Pulmonary artery endothelial cell (primary cell): ENCODE results near the gene PDE6A. TPM values are rescaled to one million over a fixed set of nuclear protein-coding genes. Genes with fewer than 3 reads are reported as not detected.
A peak's percentile ranks its signal among the peaks of the same experiment; 100 is the strongest.
"Not testable (repeated sequence)": the region's sequence is repeated elsewhere in the genome, so short reads cannot be mapped to it uniquely, and the experiment has no call there.

Source experiments
- DNase-seq: peaks from one replicate; pipeline ENCODE4 v3.0.0-alpha.2; 2011; ENCODE audit warnings: low read depth, low spot score
- total RNA-seq: library from RNA; depleted of rRNA; stranded (reverse); fragments of >200 nt; gene quantifications from 2 replicates; pipeline ENCODE4 v1.2.3, GENCODE V29; 2014

Gene PDE6A
- total RNA-seq, 1 donor from 2014 or later, result not detected

DNA sequence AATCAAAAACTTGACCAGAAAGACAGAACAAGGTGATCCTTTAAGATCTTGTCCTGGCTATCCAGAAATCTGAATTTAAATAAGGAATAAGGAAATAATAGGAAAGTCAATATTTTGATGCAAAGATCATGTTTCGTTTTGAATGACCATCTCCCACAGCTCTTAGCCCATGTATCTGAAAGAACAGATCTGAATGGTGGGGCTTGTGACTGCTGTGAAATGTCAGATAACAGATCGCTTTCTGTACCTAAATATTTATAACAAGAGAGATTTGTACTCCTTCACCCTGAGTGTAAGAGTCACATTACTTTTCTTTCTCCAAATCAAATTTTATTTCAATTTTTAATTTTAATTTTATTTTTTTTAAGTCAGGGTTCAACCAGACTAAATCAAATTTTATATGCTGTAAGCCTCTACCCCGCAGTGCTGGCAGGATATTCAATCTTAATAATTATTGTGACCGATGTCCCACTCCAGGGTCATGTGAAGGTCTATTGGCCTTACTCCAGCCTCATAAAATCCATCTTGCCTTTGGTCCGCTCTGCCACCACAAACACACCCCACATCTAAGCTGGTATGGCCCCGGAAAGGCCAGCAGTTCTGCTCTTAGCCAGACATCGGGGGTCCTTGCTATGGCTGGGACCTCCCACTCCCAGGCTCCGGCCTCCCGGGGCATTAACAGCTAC, 9.0 kb upstream of the PDE6A start:
- no peak for DNase-seq

- DNase-seq, result no peak
Observed at GRCh38 chr5:149951138-149951749, 6.7 kb upstream of the PDE6A start.

DNA sequence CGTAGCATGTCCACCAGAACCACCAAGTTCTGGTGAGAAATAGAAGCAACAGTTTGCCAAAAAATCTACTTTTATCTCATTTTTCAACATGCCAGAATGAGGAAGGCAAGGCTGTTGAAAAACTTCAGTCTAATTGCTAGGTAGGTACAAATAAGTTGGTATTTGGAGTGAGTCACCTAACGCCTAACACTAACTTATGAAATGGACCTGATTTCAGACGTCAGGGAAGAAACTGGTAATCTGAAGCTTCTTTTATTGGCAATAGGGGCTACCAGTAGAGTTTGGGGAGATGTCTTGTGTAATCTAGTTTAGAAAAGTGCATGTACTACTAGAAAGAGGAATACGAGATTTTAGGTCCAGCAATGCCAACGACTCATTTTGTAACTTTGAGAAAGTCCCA, 4.4 kb upstream of the PDE6A start:
- no peak for DNase-seq

GRCh38 chr5:149946118-149946517, 1.5 kb upstream of the PDE6A start:
- DNase-seq, result no peak

DNA sequence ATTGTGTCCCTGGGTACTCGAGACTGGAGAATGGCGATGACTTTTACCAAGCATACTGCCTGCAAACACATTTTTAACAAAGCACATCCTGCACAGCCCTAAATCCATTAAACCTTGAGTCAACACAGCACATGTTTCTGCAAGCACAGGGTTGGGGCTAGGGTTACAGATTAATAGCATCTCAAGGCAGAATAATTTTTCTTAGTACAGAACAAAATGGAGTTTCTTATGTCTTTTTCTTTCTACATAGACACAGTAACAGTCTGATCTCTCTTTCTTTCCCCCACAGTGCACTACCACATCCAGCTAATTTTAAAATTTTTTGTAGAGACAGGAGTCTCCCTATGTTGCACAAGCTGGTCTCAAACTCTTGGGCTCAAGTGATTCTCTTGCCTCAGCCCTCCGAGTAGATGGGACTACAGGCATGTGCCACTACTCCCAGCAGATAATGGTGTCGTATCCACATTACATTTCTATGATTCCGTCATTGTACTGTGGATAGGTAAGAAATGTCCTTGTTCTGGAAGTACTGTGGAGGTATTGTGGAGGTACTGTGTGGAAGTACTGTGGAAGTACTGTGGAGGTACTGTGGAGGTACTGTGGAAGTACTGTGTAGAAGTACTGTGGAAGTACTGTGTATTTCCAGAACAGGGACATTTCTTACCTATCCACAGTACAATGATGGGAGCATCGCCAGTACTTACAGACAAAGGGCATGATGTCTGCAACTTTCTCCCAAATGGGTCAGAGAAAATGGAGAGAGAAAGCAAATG, 1.2 kb downstream of the PDE6A start:
- not testable (repeated sequence) for DNase-seq

DNA sequence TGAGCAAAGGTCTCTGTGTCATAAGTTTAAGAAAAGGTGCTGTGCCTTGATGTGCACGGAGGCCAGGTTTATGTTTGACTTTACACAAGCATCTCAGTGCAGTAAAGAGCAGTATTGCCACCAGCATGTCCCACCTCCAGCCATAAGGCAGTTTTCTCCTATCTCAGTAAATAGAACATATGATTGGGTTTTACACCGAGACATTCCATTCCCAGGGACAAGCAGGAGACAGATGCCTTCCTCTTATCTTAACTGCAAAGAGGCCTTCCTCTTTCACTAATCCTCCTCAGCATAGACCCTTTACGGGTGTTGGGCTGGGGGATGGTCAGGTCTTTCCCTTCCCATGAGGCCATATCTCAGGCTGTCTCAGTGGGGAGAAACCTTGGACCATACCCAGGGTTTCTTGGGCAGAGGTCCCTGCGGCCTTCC, 1.8 kb downstream of the PDE6A start:
- not testable (repeated sequence) for DNase-seq

- DNase-seq, result no peak
Observed at GRCh38 chr5:149942199-149942598, 2.4 kb downstream of the PDE6A start.

DNA sequence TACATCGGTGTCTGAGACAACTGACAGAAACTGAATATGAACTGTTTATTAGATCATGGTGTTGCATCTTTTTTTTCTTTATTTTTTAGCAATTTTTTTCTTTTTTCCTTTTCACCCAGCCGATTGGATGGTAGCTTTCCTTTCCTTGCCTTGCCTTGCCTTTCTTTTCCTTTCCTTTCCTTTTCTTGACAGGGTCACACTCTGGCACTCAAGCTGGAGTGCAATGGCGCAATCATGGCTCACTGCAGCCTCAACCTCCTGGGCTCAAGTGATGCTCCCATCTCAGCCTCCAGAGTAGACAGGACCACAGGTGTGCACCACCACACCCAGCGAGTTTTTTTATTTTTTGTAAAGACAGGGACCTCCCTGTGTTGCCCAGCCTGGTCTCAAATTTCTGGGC, 2.8 kb downstream of the PDE6A start:
- DNase-seq, result no peak

GRCh38 chr5:149940941-149941644, 3.5 kb downstream of the PDE6A start:
- no peak for DNase-seq

DNA sequence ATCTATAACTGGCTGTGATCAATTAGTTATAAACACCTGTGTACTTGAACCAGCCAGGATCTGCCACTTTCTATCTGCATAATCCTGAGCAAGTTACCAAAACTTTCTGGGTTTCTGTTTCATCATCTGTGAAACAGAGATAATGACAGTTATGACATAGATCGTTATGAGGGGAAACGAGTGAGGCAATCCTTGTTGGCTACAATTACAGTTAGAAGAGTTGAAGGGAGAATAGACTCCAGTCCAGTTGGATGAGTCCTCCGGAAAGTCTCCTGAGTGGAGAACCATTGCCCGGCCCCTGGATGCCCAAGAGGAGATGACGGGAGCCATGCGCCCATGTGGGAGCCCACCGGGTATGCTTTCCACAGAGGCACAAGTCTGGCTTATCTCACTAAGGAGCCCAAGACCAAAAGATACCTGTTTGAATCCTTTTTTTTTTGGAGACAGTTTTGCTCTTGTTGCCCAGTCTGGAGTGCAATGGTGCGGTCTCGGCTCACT, 4.5 kb downstream of the PDE6A start:
- DNase-seq, result no peak

DNA sequence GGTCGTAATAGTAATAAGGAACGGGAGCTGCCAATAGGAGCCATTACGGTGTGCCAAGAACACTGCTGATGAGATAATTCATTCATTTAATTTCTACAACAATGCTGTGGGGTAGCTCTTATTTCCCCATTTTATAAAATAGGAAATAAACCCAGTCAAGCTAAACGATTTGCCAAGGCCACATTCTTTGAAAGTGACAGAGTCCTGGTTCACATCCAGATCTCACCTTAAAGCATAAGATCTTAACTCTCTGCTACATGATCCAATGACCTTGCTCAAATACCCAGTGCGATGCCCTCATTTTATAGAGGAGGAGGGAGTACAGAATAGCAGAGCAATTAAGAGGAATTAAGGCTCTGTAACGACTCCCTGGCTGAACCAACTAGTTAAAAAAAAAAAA, 5.0 kb downstream of the PDE6A start:
- no peak for DNase-seq

DNA sequence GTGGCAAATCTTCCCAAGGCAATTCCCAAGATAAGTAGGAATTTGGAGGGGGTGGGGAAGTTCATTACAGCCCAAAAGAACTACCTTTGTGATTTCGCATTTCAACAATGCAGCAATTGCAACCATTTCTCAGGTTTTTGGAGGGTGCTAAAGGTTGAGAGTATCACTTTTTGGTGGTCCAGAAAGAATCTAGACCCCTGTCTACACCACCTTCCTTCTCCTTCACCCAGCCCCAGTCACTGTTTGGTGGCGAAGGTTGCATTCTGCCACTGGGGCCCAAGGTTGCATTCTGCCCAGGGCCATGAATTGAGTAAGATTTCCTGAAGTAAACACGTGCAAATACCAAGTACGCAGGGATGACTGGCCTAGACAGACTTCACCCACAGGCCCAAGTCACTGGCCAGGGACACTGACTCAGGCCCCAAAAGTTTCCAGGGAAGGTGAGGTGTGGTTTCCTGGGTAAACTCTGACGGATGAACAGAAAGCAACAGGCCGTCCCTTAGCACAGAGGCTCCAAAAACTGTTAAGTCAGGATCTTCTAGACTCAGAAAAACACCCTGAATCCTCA, 5.7 kb downstream of the PDE6A start:
- DNase-seq, result no peak

GRCh38 chr5:149938279-149938678, 6.3 kb downstream of the PDE6A start:
- DNase-seq, result peak; percentile 56

DNA sequence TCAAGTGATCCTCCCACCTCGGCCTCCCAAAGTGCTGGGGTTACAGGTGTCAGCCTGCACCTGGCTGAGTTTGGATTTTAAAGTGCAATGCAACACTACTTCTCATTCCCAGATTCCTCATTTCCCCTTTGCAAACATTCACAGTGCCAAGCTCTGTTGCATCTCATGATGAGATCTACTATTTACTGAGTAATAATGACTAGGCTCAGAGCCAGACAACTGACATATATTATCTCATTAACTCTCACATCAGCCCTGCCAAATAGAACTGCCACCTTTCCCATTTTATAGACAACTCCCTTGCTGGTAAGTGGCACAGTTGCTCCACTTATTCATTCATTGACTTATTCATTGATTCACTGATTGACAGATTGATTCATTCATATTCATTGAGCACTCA, 7.0 kb downstream of the PDE6A start:
- no peak for DNase-seq

- no peak for DNase-seq
Observed at GRCh38 chr5:149936700-149937091, 7.9 kb downstream of the PDE6A start.

DNA sequence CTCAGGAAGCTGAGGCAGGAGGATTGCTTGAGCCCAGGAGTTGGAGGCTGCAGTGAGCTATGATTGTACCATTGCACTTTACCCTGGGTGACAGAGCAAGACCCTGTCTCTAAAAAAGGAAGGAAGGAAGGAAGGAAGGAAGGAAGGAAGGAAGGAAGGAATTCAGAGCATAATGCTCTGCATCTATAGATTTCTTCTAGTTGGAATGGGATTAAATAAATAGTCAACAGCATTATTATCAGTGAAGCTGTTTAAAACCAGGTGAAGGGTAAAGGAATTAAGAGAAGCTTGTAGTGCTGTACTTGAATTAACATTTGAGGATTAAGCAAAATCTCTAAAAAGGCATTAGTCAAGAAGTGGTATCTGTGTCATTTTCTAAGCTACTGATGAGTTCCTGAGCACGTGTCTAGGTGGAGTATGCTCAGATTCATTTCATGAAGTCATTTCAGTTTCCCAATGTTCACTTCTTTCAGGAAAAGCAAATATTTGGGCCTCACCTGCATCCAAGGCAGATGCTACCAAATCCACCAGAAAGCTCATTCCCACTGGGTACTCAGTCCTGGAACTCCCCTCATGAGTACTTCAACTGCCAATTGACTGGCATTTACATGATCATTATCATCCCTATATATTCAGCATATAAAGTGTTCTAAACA, 8.4 kb downstream of the PDE6A start:
- DNase-seq, result no peak

DNA sequence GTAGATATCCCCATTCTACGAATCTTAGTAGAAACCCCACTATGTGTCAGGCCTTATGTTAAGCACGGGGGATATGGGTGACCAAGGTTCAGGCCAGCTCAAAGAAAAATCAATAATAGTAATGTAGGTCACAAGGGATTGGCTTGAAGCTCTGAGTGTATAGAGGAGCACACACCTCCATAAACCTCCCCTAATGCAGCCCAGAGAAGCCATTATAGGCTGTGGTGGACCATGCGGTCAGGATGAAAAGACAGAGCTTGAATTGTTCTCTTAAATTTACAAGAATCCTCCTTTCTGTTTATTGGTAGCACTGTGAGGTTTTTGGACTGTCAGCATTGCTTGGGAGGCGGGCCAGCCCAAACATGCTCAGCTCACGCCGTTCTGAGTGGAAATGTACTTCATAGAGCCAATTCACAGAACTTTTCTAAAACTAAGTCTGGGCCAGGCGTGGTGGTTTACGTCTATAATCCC, 9.1 kb downstream of the PDE6A start:
- DNase-seq, result no peak

DNA sequence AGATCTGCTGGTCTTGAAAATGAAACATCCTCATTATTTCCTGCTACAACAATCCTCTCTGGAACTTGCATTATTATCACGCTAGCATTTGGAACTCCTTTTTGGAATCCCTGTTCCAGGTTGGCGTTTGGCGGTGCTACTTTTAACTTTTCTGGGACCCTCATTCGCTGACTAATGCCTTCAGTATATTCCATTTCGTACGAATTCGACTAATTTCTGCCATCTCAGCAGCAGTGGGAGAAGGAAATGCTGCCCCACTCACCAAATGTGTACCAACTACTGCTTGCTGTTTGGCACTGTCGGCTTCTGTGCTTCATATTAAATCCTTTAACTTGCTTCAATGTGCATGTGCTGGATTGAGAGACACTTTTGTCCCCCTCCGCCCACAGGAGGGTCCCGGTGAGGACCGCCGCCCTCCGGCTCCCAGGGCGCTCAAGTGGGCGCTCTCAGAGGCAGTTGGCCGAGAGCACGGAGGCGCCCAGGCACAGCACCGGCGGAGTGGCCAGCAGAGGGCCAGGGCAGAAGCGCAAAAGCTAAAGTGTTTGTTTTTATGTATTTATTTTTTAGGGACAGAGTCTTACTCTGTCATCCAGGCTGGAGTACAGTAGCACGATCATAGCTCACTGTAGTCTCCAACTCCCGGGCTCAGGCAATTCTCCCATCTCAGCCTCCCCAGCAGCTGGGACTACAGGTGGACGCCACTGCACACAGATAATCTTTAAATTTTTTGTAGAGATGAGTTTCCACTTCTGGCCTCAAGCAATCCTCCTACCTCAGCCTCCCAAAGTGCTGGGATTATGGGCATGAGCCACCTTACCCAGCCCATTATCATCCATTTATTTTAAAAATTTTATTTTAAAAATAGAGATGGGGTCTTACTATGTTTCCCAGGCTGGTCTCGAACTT, 11.9 kb downstream of the PDE6A start:
- DNase-seq, result no peak

DNA sequence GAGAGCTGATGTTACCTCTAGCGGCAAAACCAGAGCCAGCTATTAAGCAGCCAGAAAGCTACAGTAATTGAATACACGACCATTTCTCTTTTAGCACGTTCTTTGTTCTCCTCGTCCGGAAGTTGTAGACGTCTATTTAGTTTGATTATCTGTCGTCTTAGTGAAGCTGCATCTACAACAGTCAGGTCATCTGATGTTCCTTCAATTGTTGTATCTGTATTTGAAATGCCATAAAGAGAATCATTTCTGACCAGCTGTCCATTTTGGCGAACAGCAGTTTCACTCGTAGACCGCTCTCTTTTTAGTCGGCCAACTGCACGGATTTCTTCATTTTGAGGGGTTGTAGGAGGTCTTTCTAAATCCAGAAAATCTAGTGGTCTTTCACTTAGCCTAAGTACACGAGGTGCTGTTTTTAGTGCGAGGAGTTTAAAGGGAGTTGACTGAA, 12.6 kb downstream of the PDE6A start:
- DNase-seq, result no peak
